ENCODE measurements around the gene KAT8. TPM values are rescaled to one million over a fixed set of nuclear protein-coding genes. Genes with fewer than 3 reads are reported as not detected.

The KAT8 gene
- total and polyA plus RNA-seq, 2 of the 13 experiments (the other 11 are each of a cell fraction or from before 2014, with no cell fraction given) = 79.0 to 84.2 TPM

DNA sequence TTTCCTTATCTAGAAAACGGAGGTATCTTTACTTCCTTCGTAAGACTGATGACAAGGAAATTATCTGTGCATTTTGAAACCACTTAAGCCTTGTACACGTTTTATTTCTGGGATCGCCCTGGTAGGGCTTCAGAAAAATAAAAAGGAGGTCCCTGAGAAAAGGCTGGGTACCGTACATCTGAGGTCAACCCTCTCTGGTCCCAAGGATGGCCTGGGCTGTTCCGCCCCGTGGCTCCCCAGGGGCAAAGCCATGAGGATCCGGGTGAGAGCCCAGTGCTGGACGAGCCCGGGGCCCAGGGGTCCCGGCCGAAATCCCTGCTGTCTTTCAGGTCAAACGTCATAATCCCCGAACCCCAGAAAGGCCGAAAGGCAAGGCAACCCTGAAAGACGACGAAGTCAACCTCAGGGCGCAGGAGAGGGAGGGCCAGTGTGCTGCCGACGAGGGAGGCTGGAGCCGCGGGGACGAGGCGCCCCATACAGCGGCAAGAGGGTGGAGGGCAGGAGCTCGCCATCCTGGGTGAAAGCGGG is 61.8 kb downstream of the KAT8 start (continued):
- TF ChIP-seq ZBTB4 (CRISPR knock-in tag; IDR thresholded peaks at IDR 0.05; ENCODE audit: borderline replicate concordance) (0 out of 2 replicates have a peak, but pooled peaks have one; percentile 15), MTA3 (CRISPR knock-in tag; IDR thresholded peaks at IDR 0.05) (0 out of 2 replicates have a peak, but pooled peaks have one; percentile 65), ZNF724P (CRISPR knock-in tag; IDR thresholded peaks at IDR 0.05; ENCODE audit: borderline replicate concordance) (no peak), SP4 (CRISPR knock-in tag; IDR thresholded peaks at IDR 0.05) (no peak), GABPA (IDR thresholded peaks at IDR 0.05; ENCODE audit: low read depth, low read length) (no peak), GABPA (CRISPR knock-in tag; IDR thresholded peaks at IDR 0.05; ENCODE audit: low read depth) (no peak), ZBTB38 (CRISPR knock-in tag; IDR thresholded peaks at IDR 0.05) (no peak), SETDB1 (CRISPR knock-in tag; IDR thresholded peaks at IDR 0.05; ENCODE audit: borderline replicate concordance) (0 out of 2 replicates have a peak, but pooled peaks have one; percentile 57), SAFB2 (CRISPR knock-in tag; IDR thresholded peaks at IDR 0.05; ENCODE audit: borderline replicate concordance, low read depth) (no peak), PHF8 (CRISPR knock-in tag; IDR thresholded peaks at IDR 0.05) (peak; percentile 78), ZBTB8A (CRISPR knock-in tag; IDR thresholded peaks at IDR 0.05; ENCODE audit: borderline replicate concordance, low read depth) (no peak), ZNF205 (CRISPR knock-in tag; IDR thresholded peaks at IDR 0.05) (no peak), ZNF354B (CRISPR knock-in tag; IDR thresholded peaks at IDR 0.05) (peak; percentile 11; the same call in 1 of the 2 replicates), HHEX (CRISPR knock-in tag; IDR thresholded peaks at IDR 0.05) (no peak)
- TF ChIP-seq, protein P1, sequence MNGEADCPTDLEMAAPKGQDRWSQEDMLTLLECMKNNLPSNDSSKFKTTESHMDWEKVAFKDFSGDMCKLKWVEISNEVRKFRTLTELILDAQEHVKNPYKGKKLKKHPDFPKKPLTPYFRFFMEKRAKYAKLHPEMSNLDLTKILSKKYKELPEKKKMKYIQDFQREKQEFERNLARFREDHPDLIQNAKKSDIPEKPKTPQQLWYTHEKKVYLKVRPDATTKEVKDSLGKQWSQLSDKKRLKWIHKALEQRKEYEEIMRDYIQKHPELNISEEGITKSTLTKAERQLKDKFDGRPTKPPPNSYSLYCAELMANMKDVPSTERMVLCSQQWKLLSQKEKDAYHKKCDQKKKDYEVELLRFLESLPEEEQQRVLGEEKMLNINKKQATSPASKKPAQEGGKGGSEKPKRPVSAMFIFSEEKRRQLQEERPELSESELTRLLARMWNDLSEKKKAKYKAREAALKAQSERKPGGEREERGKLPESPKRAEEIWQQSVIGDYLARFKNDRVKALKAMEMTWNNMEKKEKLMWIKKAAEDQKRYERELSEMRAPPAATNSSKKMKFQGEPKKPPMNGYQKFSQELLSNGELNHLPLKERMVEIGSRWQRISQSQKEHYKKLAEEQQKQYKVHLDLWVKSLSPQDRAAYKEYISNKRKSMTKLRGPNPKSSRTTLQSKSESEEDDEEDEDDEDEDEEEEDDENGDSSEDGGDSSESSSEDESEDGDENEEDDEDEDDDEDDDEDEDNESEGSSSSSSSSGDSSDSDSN (CRISPR knock-in tag; IDR thresholded peaks at IDR 0.05) = peak; percentile 70; the same call in 1 of the 2 replicates
- TF ChIP-seq, protein P2, sequence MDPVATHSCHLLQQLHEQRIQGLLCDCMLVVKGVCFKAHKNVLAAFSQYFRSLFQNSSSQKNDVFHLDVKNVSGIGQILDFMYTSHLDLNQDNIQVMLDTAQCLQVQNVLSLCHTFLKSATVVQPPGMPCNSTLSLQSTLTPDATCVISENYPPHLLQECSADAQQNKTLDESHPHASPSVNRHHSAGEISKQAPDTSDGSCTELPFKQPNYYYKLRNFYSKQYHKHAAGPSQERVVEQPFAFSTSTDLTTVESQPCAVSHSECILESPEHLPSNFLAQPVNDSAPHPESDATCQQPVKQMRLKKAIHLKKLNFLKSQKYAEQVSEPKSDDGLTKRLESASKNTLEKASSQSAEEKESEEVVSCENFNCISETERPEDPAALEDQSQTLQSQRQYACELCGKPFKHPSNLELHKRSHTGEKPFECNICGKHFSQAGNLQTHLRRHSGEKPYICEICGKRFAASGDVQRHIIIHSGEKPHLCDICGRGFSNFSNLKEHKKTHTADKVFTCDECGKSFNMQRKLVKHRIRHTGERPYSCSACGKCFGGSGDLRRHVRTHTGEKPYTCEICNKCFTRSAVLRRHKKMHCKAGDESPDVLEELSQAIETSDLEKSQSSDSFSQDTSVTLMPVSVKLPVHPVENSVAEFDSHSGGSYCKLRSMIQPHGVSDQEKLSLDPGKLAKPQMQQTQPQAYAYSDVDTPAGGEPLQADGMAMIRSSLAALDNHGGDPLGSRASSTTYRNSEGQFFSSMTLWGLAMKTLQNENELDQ (CRISPR knock-in tag; IDR thresholded peaks at IDR 0.05; ENCODE audit: borderline replicate concordance) = no peak
- TF ChIP-seq, protein P3, sequence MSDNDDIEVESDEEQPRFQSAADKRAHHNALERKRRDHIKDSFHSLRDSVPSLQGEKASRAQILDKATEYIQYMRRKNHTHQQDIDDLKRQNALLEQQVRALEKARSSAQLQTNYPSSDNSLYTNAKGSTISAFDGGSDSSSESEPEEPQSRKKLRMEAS (IDR thresholded peaks at IDR 0.05) = no peak

Data from HepG2 (cell line).